Measurements from ENCODE around the gene IFTAP. TPM values are rescaled to one million over a fixed set of nuclear protein-coding genes. Genes with fewer than 3 reads are reported as not detected.

The IFTAP gene
- total and polyA plus RNA-seq, 8 donors, result 14.9 to 95.0 (median 29.9) TPM

GRCh38 chr11:36622431-36623136 lies 28.3 kb downstream of the IFTAP start:
- no peaks in the 10 kb centered on the region for H3K27me3 ChIP-seq
- H3K4me1 ChIP-seq, result peaks cover 0 to 19% (median 9%) of the 10 kb centered on the region in 4 donors
- 65 to 77% (median 70%) methylated on average over 3 of the region's 3 CpGs for WGBS, 5 donors
- DNase-seq, result peak in 1 of 2 donors; percentile 72
- H3K9me3 ChIP-seq, result no peaks in the 10 kb centered on the region
- no peak overlapping the region for H3K27ac ChIP-seq
- intact Hi-C loops (cut with DNase I; ENCODE audit: low total_unique reads), result loop anchor here (10.0 kb wide), 1 partner anchor 58 kb away; the partner anchor contains the start of gene RAG1
- H3K4me3 ChIP-seq, result no peak overlapping the region
- TF ChIP-seq CTCF (IDR thresholded peaks at IDR 0.05) (peak in 3 of 7 experiments; percentile 19 to 36 (median 30)), EP300 (IDR thresholded peaks at IDR 0.05) (no peak)
- no peaks in the 10 kb centered on the region for H3K36me3 ChIP-seq

- H3K9me3 ChIP-seq, result no peaks in the 10 kb centered on the region
- WGBS, 5 donors, result 85 to 92% (median 90%) methylated on average over 5 of the region's 5 CpGs
- H3K27me3 ChIP-seq, result no peaks in the 10 kb centered on the region
- intact Hi-C loops (cut with DNase I; ENCODE audit: low total_unique reads), result loop anchor here (10.0 kb wide), 1 partner anchor 59 kb away; the partner anchor contains the start of gene RAG1
- no peak overlapping the region for H3K4me3 ChIP-seq
- no peak overlapping the region for H3K27ac ChIP-seq
- H3K36me3 ChIP-seq, result no peaks in the 10 kb centered on the region
- TF ChIP-seq POLR2A (IDR thresholded peaks at IDR 0.05) (no peak), CTCF (IDR thresholded peaks at IDR 0.05) (no peak), EP300 (IDR thresholded peaks at IDR 0.05) (no peak), POLR2AphosphoS5 (IDR thresholded peaks at IDR 0.05) (no peak)
- DNase-seq, result no peak
- peaks cover 0 to 19% (median 8%) of the 10 kb centered on the region in 4 donors for H3K4me1 ChIP-seq
Measured at GRCh38 chr11:36623494-36623893, 29.2 kb downstream of the IFTAP start.

- DNase-seq, result no peak
- TF ChIP-seq POLR2A (IDR thresholded peaks at IDR 0.05) (no peak), CTCF (IDR thresholded peaks at IDR 0.05) (no peak), POLR2AphosphoS5 (IDR thresholded peaks at IDR 0.05) (no peak), EP300 (IDR thresholded peaks at IDR 0.05) (no peak)
- no peaks in the 10 kb centered on the region for H3K9me3 ChIP-seq
- intact Hi-C loops (cut with DNase I; ENCODE audit: low total_unique reads), result loop anchor here (10.0 kb wide), 1 partner anchor 62 kb away; the partner anchor contains the start of gene RAG1
- no peaks in the 10 kb centered on the region for H3K36me3 ChIP-seq
- 72 to 92% (median 91%) methylated on average over 1 of the region's 1 CpG for WGBS, 5 donors
- no peaks in the 10 kb centered on the region for H3K27me3 ChIP-seq
- no peak overlapping the region for H3K4me3 ChIP-seq
- no peak overlapping the region for H3K27ac ChIP-seq
- H3K4me1 ChIP-seq, result peaks cover 0 to 9% (median 3%) of the 10 kb centered on the region in 4 donors
Measured at GRCh38 chr11:36627006-36627405, 32.7 kb downstream of the IFTAP start.

- intact Hi-C loops (cut with DNase I; ENCODE audit: low total_unique reads), result loop anchor here (10.0 kb wide), 1 partner anchor 63 kb away; the partner anchor contains the start of gene RAG1
- TF ChIP-seq CTCF (IDR thresholded peaks at IDR 0.05) (no peak), POLR2AphosphoS5 (IDR thresholded peaks at IDR 0.05) (no peak)
- 81 to 88% (median 85%) methylated on average over 2 of the region's 2 CpGs for WGBS, 5 donors
- Histone ChIP-seq H3K4me1 (peaks cover 0 to 9% (median 3%) of the 10 kb centered on the region in 4 donors), H3K9me3 (no peaks in the 10 kb centered on the region), H3K4me3 (no peak overlapping the region), H3K27me3 (no peaks in the 10 kb centered on the region), H3K27ac (no peak overlapping the region), H3K36me3 (no peaks in the 10 kb centered on the region)
- no peak for DNase-seq
Measured at GRCh38 chr11:36627471-36627870, 33.2 kb downstream of the IFTAP start.
